Endothelial cell of umbilical vein (primary cell): ENCODE measurements around the gene HERC6. TPM values are rescaled to one million over a fixed set of nuclear protein-coding genes. Genes with fewer than 3 reads are reported as not detected.

Source experiments
- BruUV-seq: library from RNA; stranded (reverse); fragments of 400-500 nt; replicated peaks from 2 replicates; lab custom pipeline; 2021; lab: Mats Ljungman, UMichigan
- CTCF ChIA-PET: fragments of 300-600, 350-600 bp; sonication (Branson Sonifier 250); formaldehyde crosslinking; loops from one replicate; lab custom pipeline; 2021; ENCODE audit warnings: antibody characterized with exemption, inconsistent platforms; lab: Charles Lee
- POLR2A ChIA-PET: fragments of 300-600, 350-600 bp; sonication (Branson Sonifier 250); formaldehyde crosslinking; loops from one replicate; lab custom pipeline; 2021; ENCODE audit warnings: antibody characterized with exemption, inconsistent platforms; lab: Charles Lee
- DNase-seq: peaks from one replicate; pipeline ENCODE4 v3.0.0-alpha.2; 2011; ENCODE audit warnings: low read depth, low spot score
- FAIRE-seq: peaks from 2 replicates; lab custom pipeline; 2011; peaks lifted over from hg19 to GRCh38; lab: Jason Lieb, UNC
- H2AFZ ChIP-seq: 2 replicates; pipeline ENCODE4 v1.6.0; 2012; ENCODE audit warnings: low read depth, low read length, control low read depth, inconsistent platforms
- H3K27ac ChIP-seq: 2 replicates; pipeline ENCODE4 v1.5.1; 2011; ENCODE audit warnings: low read depth, mild to moderate bottlenecking, control low read depth, low read length, moderate library complexity; ENCODE audit not compliant: insufficient read depth
- H3K27me3 ChIP-seq, 2 experiments: 2 replicates each; pipeline versions ENCODE4 v1.6.0 to v1.6.1; 2011; ENCODE audit warnings: low read length in 2 of 2, mixed read lengths in 1 of 2; ENCODE audit not compliant: control insufficient read depth in 2 of 2, insufficient read depth in 2 of 2
- H3K36me3 ChIP-seq, 2 experiments: 2 replicates in 1 of 2; 3 replicates in 1 of 2; pipeline ENCODE4 v1.5.1; 2011; ENCODE audit warnings: low read length in 2 of 2, mild to moderate bottlenecking in 1 of 2, moderate library complexity in 1 of 2; ENCODE audit not compliant: control insufficient read depth in 2 of 2, insufficient read depth in 2 of 2; ENCODE audit errors: extremely low read depth in 1 of 2
- H3K4me1 ChIP-seq: 3 replicates; pipeline ENCODE4 v1.5.1; 2011; ENCODE audit warnings: mild to moderate bottlenecking, low read length; ENCODE audit not compliant: control insufficient read depth, insufficient read depth; ENCODE audit errors: extremely low read depth
- H3K4me2 ChIP-seq: 2 replicates; pipeline ENCODE4 v1.6.1; 2011; ENCODE audit warnings: low read length, control low read depth, mixed read lengths; ENCODE audit not compliant: insufficient read depth
- H3K4me3 ChIP-seq, 3 experiments: fragments of 200-600 bp in 1 of 3; sonication (generic), shearing (Covaris generic) in 1 of 3; replicated peaks in 1 of 3; 2 replicates each; pipeline ENCODE4 v1.5.1; 2011 to 2016; ENCODE audit warnings: control low read depth in 3 of 3, low read length in 3 of 3, mild to moderate bottlenecking in 2 of 3, inconsistent platforms in 1 of 3, low read depth in 1 of 3, moderate library complexity in 1 of 3; ENCODE audit not compliant: insufficient read depth in 1 of 3
- H3K79me2 ChIP-seq: 2 replicates; pipeline ENCODE4 v1.6.0; 2012; ENCODE audit warnings: low read length, inconsistent platforms; ENCODE audit not compliant: control insufficient read depth, insufficient read depth
- H3K9ac ChIP-seq: replicated peaks from 2 replicates; pipeline ENCODE3; 2011; ENCODE audit warnings: low read length, control low read depth; ENCODE audit not compliant: insufficient read depth; ENCODE audit errors: extremely low read depth
- H3K9me1 ChIP-seq: replicated peaks from 3 replicates; pipeline ENCODE4 v1.6.0; 2011; ENCODE audit warnings: mild to moderate bottlenecking, low read length; ENCODE audit not compliant: control insufficient read depth, insufficient read depth; ENCODE audit errors: extremely low read depth
- H3K9me3 ChIP-seq: replicated peaks from 2 replicates; pipeline ENCODE4 v1.5.1; 2012; ENCODE audit warnings: low read length, inconsistent platforms; ENCODE audit not compliant: control insufficient read depth, insufficient read depth
- H4K20me1 ChIP-seq: replicated peaks from 2 replicates; pipeline ENCODE3; 2011; ENCODE audit warnings: mild to moderate bottlenecking, low read length; ENCODE audit not compliant: control insufficient read depth, insufficient read depth; ENCODE audit errors: extremely low read depth
- CTCF ChIP-seq, 2 donors: IDR thresholded peaks; 1 replicate in 1 of 2; 2 replicates in 1 of 2; pipeline ENCODE4 v1.5.1; 2011; ENCODE audit warnings: low read length in 2 of 2, mild to moderate bottlenecking in 2 of 2, moderate library complexity in 2 of 2, control low read depth in 1 of 2, inconsistent platforms in 1 of 2, low read depth in 1 of 2; ENCODE audit not compliant: insufficient read depth in 1 of 2; ENCODE audit errors: extremely low read depth in 1 of 2
- EZH2 ChIP-seq: IDR thresholded peaks from 2 replicates; pipeline ENCODE4 v1.6.1; 2012; ENCODE audit warnings: borderline replicate concordance, low read depth, mild to moderate bottlenecking, moderate library complexity, low read length, inconsistent platforms; ENCODE audit not compliant: severe bottlenecking
- FOS ChIP-seq: IDR thresholded peaks from 2 replicates; pipeline ENCODE4 v1.6.1; 2011; ENCODE audit warnings: mild to moderate bottlenecking, low read length, moderate library complexity, borderline replicate concordance; ENCODE audit not compliant: insufficient read depth
- JUN ChIP-seq: IDR thresholded peaks from 2 replicates; pipeline ENCODE4 v1.6.1; 2011; ENCODE audit warnings: borderline replicate concordance, low read depth; ENCODE audit not compliant: insufficient read length, insufficient read depth
- MAX ChIP-seq: IDR thresholded peaks from 2 replicates; pipeline ENCODE4 v1.6.1; 2011; ENCODE audit not compliant: insufficient read depth, insufficient read length
- POLR2AphosphoS5 ChIP-seq: IDR thresholded peaks from 2 replicates; pipeline ENCODE4 v1.6.1; 2012; ENCODE audit warnings: low read depth, mild to moderate bottlenecking, control low read depth, low read length, moderate library complexity; ENCODE audit not compliant: insufficient read depth
- dilution Hi-C: fragments of 300-500 bp; cut with MboI; formaldehyde crosslinking; loops from one replicate; pipeline ENCODE4 v1.15.0; 2019; ENCODE audit warnings: low sequenced_read_pairs; ENCODE audit not compliant: extremely low pct_ligation_motif_present
- intact Hi-C: fragments of 100-400 bp; cut with micrococcal nuclease; formaldehyde crosslinking; loops from one replicate; pipeline ENCODE4 v1.10.0; 2022
- polyA plus RNA-seq, 4 experiments: library from polyadenylated mRNA; depleted of rRNA in 3 of 4; stranded (reverse) in 3 of 4; unstranded in 1 of 4; fragments of >200 nt; gene quantifications; 2 replicates each; pipeline versions ENCODE4 v1.2.1 to v1.2.3, GENCODE V29; 2011 to 2012; ENCODE audit warnings: missing spikeins in 1 of 4
- total RNA-seq: library from RNA; stranded (reverse); gene quantifications from 2 replicates; pipeline ENCODE4 v1.2.3, GENCODE V29; 2021

The HERC6 gene
- total and polyA plus RNA-seq, 2 donors (not counting 3 experiments of a cell fraction or from before 2014, with no cell fraction given), result 2.1 to 5.0 TPM

GRCh38 chr4:88367826-88368225 lies 10.8 kb upstream of the HERC6 start:
- no TSS peak for BruUV-seq
- dilution Hi-C loops (no loop called here), intact Hi-C loops (no loop called here)
- CTCF ChIA-PET, result interaction anchor here (0.5 to 6.7 kb wide), 5 partner anchors 11 to 291 kb away, joined by 3 to 95 read pairs (median 15); partner anchors contain the start of gene HERC6
- POLR2A ChIA-PET, result no interaction called here
- Histone ChIP-seq H3K79me2 (no peaks in the 10 kb centered on the region), H2AFZ (no peak overlapping the region), H4K20me1 (no peaks in the 10 kb centered on the region), H3K4me3 (no peak overlapping the region), H3K36me3 (no peaks in the 10 kb centered on the region), H3K27ac (no peak overlapping the region), H3K4me2 (no peak overlapping the region), H3K4me1 (no peaks in the 10 kb centered on the region), H3K9me1 (no peaks in the 10 kb centered on the region), H3K27me3 (peaks cover 0 to 2% of the 10 kb centered on the region in 2 experiments), H3K9ac (no peak overlapping the region), H3K9me3 (no peaks in the 10 kb centered on the region)
- no peak for DNase-seq
- no peak for FAIRE-seq
- no peak for TF ChIP-seq CTCF (IDR thresholded peaks at IDR 0.05; ENCODE audit: extremely low read depth in 1 of 2, insufficient read depth in 1 of 2, low read depth in 1 of 2, low read length in 2 of 2)
- no peak for TF ChIP-seq FOS
- TF ChIP-seq EZH2, result no peak
- no peak for TF ChIP-seq POLR2AphosphoS5
- TF ChIP-seq JUN, result no peak
- TF ChIP-seq MAX, result no peak
